HL-60/S4 treated with phorbol 12-myristate 13-acetate at 8.2 ng/mL for 4 days and 3 days (cell line): Measurements from ENCODE around the gene PKD1L1.
"Not testable (repeated sequence)": the region's sequence is repeated elsewhere in the genome, so short reads cannot be mapped to it uniquely, and the experiment has no call there.

Source experiments
- in situ Hi-C: fragments of 300-500 bp; cut with MboI; formaldehyde crosslinking; loops from 2 replicates; pipeline ENCODE4 v1.15.0; 2022; ENCODE audit warnings: low sequenced_read_pairs

PKD1L1 gene

GRCh38 chr7:47962262-47962661, 14.0 kb upstream of the PKD1L1 start:
- in situ Hi-C loops, result no loop called here

GRCh38 chr7:47957156-47957555, 8.9 kb upstream of the PKD1L1 start:
- in situ Hi-C loops, result no loop called here

GRCh38 chr7:47956220-47956619, 8.0 kb upstream of the PKD1L1 start:
- in situ Hi-C loops, result no loop called here

- in situ Hi-C loops, result no loop called here
Measured at GRCh38 chr7:47954231-47954911, 6.1 kb upstream of the PKD1L1 start.

- in situ Hi-C loops, result no loop called here
Measured at GRCh38 chr7:47953822-47954221, 5.6 kb upstream of the PKD1L1 start.

- in situ Hi-C loops, result no loop called here
Measured at GRCh38 chr7:47952224-47952623, 4.0 kb upstream of the PKD1L1 start.

GRCh38 chr7:47951374-47951773, 3.1 kb upstream of the PKD1L1 start:
- in situ Hi-C loops, result no loop called here

- in situ Hi-C loops, result no loop called here
Measured at GRCh38 chr7:47950714-47951113, 2.4 kb upstream of the PKD1L1 start.

GRCh38 chr7:47949703-47950102, 1.4 kb upstream of the PKD1L1 start:
- in situ Hi-C loops, result no loop called here

GRCh38 chr7:47947355-47947749, 914 bp downstream of the PKD1L1 start:
- in situ Hi-C loops, result no loop called here

GRCh38 chr7:47946581-47947354, 1.5 kb downstream of the PKD1L1 start:
- in situ Hi-C loops, result no loop called here

- in situ Hi-C loops, result no loop called here
Measured at GRCh38 chr7:47945261-47946015, 2.8 kb downstream of the PKD1L1 start.

GRCh38 chr7:47944536-47945260, 3.6 kb downstream of the PKD1L1 start:
- in situ Hi-C loops, result no loop called here

GRCh38 chr7:47943676-47944474, 4.4 kb downstream of the PKD1L1 start:
- in situ Hi-C loops, result no loop called here

- in situ Hi-C loops, result not testable (repeated sequence)
Measured at GRCh38 chr7:47942651-47943050, 5.6 kb downstream of the PKD1L1 start.

GRCh38 chr7:47942132-47942531, 6.1 kb downstream of the PKD1L1 start:
- in situ Hi-C loops, result no loop called here

- in situ Hi-C loops, result no loop called here
Measured at GRCh38 chr7:47941136-47941844, 7.0 kb downstream of the PKD1L1 start.

GRCh38 chr7:47940088-47941013, 7.9 kb downstream of the PKD1L1 start:
- in situ Hi-C loops, result no loop called here
